RWPE2 (cell line): ENCODE data around the gene ZNF689.

Experiments used
- ATAC-seq: fragments of 200-7000 bp; cut with Tn5 transposase; 3 replicates; pipeline ENCODE4 v1.9.1; 2021; ENCODE audit warnings: low read depth
- DNase-seq: peaks from one replicate; pipeline ENCODE4 v3.0.0-alpha.2; 2020; ENCODE audit warnings: low spot score
- H3K27ac ChIP-seq: fragments of 450-650 bp; 2 replicates; pipeline ENCODE4 v1.5.1; 2017; ENCODE audit warnings: mild to moderate bottlenecking; ENCODE audit not compliant: poor library complexity, severe bottlenecking
- H3K27me3 ChIP-seq: fragments of 250-450 bp; sonication (Bioruptor Pico); 2 replicates; pipeline ENCODE4 v1.5.1; 2021; ENCODE audit warnings: mild to moderate bottlenecking, moderate library complexity; ENCODE audit not compliant: insufficient read depth, poor library complexity, severe bottlenecking
- H3K36me3 ChIP-seq: fragments of 250-450 bp; sonication (Bioruptor Pico); 2 replicates; pipeline ENCODE4 v1.5.1; 2020; ENCODE audit warnings: low read depth, mild to moderate bottlenecking, moderate library complexity
- H3K4me1 ChIP-seq: fragments of 250-450 bp; sonication (Bioruptor Pico); 2 replicates; pipeline ENCODE4 v1.5.1; 2021; ENCODE audit warnings: mild to moderate bottlenecking, moderate library complexity; ENCODE audit not compliant: insufficient read depth, poor library complexity, severe bottlenecking
- H3K4me3 ChIP-seq: fragments of 250-450 bp; sonication (Bioruptor Pico); 2 replicates; pipeline ENCODE4 v1.5.1; 2021; ENCODE audit warnings: mild to moderate bottlenecking, moderate library complexity; ENCODE audit not compliant: severe bottlenecking
- H3K9me3 ChIP-seq: fragments of 250-450 bp; sonication (Bioruptor Pico); 2 replicates; pipeline ENCODE4 v1.5.1; 2021; ENCODE audit warnings: mild to moderate bottlenecking, moderate library complexity; ENCODE audit not compliant: severe bottlenecking
- TF ChIP-seq, protein P1 (sequence below): fragments of 450-650 bp; IDR thresholded peaks from one replicate; pipeline ENCODE4 v1.5.1; 2017; ENCODE audit warnings: mild to moderate bottlenecking, moderate library complexity; ENCODE audit not compliant: poor library complexity, severe bottlenecking

The ZNF689 gene

DNA sequence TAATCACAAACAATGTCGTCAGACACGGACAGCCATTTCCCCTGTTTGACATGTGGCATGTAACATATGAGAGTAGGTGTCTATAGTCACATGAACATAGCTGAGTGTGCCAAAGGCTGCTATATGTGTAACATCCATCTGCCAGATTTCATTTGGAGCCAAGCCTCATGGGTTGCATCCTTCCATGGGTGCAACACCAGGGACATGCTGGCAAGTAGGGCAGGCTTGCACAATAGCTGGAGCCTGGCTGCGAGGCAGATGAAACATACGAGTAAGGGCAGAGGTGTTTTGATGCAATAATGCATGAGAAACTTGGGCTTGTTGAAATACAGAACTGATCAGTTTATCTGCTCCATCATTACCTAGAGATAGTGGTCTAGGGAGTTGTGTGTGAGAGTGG, 9.0 kb upstream of the ZNF689 start:
- no peak for ATAC-seq

DNA sequence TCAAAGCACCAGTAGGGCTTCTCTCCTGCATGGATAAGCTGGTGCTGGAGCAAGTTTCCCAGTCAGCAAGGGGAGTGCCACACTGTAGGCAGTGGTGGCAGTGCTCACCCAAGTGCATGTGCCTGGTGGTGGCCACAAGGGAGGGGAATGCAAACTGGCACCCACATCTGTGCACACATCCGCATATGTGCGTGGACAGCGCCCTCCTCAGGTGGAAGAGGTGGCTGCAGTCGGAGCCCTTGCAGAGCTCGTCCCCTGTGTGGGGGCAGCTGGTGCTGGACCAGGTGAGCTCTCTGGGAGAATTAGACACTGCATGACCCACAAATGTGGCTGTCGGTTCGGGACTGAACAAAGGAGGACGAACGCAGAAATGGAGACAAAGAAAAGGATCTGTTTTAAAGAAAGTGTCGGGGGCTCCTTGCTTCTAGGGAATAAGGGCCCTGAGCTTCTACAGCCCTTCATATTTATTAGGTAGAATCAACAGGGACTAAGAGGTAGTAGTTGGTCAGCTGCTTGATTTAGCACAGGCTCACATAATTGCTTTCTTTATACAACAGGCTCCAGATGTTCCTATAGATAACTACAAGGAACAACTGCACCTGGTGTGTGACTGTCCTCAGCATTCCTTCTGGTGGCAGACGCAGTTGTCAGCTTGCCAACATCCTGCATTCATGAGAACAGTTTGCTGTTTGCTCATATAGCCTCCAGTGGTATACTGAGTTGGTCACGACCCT, 5.3 kb upstream of the ZNF689 start:
- H3K9me3 ChIP-seq, result no peaks in the 10 kb centered on the region
- ATAC-seq (no peak), DNase-seq (no peak)
- no peak overlapping the region for H3K27ac ChIP-seq
- H3K36me3 ChIP-seq, result no peaks in the 10 kb centered on the region
- H3K4me3 ChIP-seq, result no peak overlapping the region
- peaks cover 2% of the 10 kb centered on the region for H3K4me1 ChIP-seq
- no peaks in the 10 kb centered on the region for H3K27me3 ChIP-seq
- TF ChIP-seq, protein P1, sequence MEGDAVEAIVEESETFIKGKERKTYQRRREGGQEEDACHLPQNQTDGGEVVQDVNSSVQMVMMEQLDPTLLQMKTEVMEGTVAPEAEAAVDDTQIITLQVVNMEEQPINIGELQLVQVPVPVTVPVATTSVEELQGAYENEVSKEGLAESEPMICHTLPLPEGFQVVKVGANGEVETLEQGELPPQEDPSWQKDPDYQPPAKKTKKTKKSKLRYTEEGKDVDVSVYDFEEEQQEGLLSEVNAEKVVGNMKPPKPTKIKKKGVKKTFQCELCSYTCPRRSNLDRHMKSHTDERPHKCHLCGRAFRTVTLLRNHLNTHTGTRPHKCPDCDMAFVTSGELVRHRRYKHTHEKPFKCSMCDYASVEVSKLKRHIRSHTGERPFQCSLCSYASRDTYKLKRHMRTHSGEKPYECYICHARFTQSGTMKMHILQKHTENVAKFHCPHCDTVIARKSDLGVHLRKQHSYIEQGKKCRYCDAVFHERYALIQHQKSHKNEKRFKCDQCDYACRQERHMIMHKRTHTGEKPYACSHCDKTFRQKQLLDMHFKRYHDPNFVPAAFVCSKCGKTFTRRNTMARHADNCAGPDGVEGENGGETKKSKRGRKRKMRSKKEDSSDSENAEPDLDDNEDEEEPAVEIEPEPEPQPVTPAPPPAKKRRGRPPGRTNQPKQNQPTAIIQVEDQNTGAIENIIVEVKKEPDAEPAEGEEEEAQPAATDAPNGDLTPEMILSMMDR, result no peak

More for the DNA sequence above, 9.0 kb upstream of the ZNF689 start:
- Histone ChIP-seq H3K9me3 (no peaks in the 10 kb centered on the region), H3K36me3 (no peaks in the 10 kb centered on the region), H3K4me1 (peaks cover 8% of the 10 kb centered on the region), H3K27ac (no peak overlapping the region), H3K27me3 (no peaks in the 10 kb centered on the region), H3K4me3 (no peak overlapping the region)
- DNase-seq, result no peak
- TF ChIP-seq, protein P1, result no peak

DNA sequence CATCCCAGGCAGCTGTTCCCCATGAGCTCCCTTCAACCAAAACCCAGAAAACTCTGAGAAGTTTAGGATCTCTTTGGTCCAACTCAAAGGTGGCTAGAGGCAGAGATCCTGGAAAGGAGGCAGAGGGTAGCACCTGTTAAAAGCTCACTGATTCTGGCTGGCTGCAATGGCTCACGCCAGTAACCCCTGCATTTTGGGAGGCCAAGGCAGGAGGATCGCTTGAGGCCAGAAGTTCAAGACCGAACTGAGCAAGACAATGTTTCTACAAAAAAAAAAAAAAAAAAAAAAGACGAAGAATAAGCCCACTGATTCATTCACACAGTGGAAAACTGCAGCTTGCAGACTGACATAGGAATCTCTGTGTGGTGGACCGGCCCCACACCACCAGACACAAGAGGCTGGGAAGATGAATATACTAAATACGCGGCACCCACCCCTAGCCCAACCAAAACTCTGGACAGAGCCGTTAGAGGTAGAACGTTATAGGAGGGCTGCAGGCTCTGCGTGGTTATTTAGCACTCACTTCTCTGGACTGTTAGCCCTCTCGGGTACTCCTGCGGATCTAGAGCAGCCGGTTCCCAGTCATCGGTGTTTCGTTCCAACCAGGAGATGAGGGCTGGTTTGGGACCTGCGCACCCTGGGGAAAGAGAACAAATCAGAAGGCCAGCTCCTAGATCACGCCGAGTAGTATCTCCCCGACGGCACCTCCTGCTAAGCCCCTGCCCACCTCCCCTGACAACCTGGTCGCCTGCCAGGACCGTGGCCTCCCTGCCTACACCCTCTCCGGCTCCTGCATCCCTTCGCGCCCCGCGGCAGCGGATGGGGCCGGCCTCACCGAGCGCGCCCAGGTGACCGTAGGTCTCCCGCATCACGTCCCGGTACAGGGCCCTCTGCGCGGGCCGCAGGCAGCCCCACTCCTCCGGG, 925 bp downstream of the ZNF689 start:
- H3K9me3 ChIP-seq, result no peaks in the 10 kb centered on the region
- TF ChIP-seq, protein P1, result no peak
- no peaks in the 10 kb centered on the region for H3K27me3 ChIP-seq
- peak overlapping the region; percentile 67 for H3K27ac ChIP-seq
- no peak for DNase-seq
- H3K36me3 ChIP-seq, result peaks cover 38% of the 10 kb centered on the region
- peak; percentile 54 for ATAC-seq
- H3K4me3 ChIP-seq, result peak overlapping the region; percentile 90
- peaks cover 2% of the 10 kb centered on the region for H3K4me1 ChIP-seq

DNA sequence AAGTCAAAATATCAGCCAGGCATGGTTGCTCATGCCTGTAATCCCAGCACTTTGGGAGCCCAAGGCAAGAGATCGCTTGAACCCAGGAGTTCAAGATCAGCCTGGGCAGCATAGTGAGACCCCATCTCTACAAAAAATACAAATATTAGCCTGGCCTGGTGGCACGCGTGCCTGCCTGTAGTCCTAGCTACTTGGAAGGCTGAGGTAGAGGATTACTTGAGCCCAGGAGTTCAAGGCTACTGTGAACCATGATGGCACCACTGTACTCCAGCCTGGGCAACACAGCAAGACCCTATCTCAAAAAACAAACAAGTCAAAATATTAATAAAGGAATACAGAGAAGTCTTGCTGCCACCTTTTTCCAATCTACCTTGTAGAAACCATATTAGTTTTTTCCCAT, 4.2 kb downstream of the ZNF689 start:
- Histone ChIP-seq H3K4me3 (no peak overlapping the region), H3K36me3 (peaks cover 52% of the 10 kb centered on the region), H3K9me3 (no peaks in the 10 kb centered on the region), H3K27me3 (no peaks in the 10 kb centered on the region), H3K27ac (no peak overlapping the region), H3K4me1 (peaks cover 2% of the 10 kb centered on the region)
- DNase-seq, result no peak
- no peak for ATAC-seq
- TF ChIP-seq, protein P1, result no peak
